Measurements from ENCODE around the gene GNB1L.

The GNB1L gene

GRCh38 chr22:19871023-19871844 is 16.6 kb upstream of the GNB1L start:
- TF ChIP-seq CTCF (IDR thresholded peaks at IDR 0.05; ENCODE audit: low read depth, low read length), result no peak
- no peak overlapping the region for H3K4me3 ChIP-seq (replicated peaks in 1 of 2; ENCODE audit: low read depth in 2 of 2, low read length in 2 of 2)
- DNase-seq (ENCODE audit: low read depth in 2 of 2), result no peak

GRCh38 chr22:19870153-19871022 is 15.7 kb upstream of the GNB1L start:
- no peak overlapping the region for H3K4me3 ChIP-seq (replicated peaks in 1 of 2; ENCODE audit: low read depth in 2 of 2, low read length in 2 of 2)
- no peak for TF ChIP-seq CTCF (IDR thresholded peaks at IDR 0.05; ENCODE audit: low read depth, low read length)
- DNase-seq (ENCODE audit: low read depth in 2 of 2), result no peak

- no peak for TF ChIP-seq CTCF (IDR thresholded peaks at IDR 0.05; ENCODE audit: low read depth, low read length)
- no peak for DNase-seq (ENCODE audit: low read depth in 2 of 2)
- no peak overlapping the region for H3K4me3 ChIP-seq (replicated peaks in 1 of 2; ENCODE audit: low read depth in 2 of 2, low read length in 2 of 2)
Measured at GRCh38 chr22:19869497-19870152, 15.0 kb upstream of the GNB1L start.

GRCh38 chr22:19868773-19869471 is 14.2 kb upstream of the GNB1L start:
- no peak for DNase-seq (ENCODE audit: low read depth in 2 of 2)
- TF ChIP-seq CTCF (IDR thresholded peaks at IDR 0.05; ENCODE audit: low read depth, low read length), result no peak
- H3K4me3 ChIP-seq (replicated peaks in 1 of 2; ENCODE audit: low read depth in 2 of 2, low read length in 2 of 2), result no peak overlapping the region

GRCh38 chr22:19868333-19868732 is 13.7 kb upstream of the GNB1L start:
- no peak for DNase-seq (ENCODE audit: low read depth in 2 of 2)
- H3K4me3 ChIP-seq (replicated peaks in 1 of 2; ENCODE audit: low read depth in 2 of 2, low read length in 2 of 2), result no peak overlapping the region
- no peak for TF ChIP-seq CTCF (IDR thresholded peaks at IDR 0.05; ENCODE audit: low read depth, low read length)

- no peak for DNase-seq (ENCODE audit: low read depth in 2 of 2)
- TF ChIP-seq CTCF (IDR thresholded peaks at IDR 0.05; ENCODE audit: low read depth, low read length), result no peak
- no peak overlapping the region for H3K4me3 ChIP-seq (replicated peaks in 1 of 2; ENCODE audit: low read depth in 2 of 2, low read length in 2 of 2)
Measured at GRCh38 chr22:19867617-19868016, 12.9 kb upstream of the GNB1L start.

All from cardiac fibroblast (primary cell).